Activated CD4-positive, alpha-beta T cell treated with anti-CD3 and anti-CD28 coated beads, Interleukin-2, amount 50 U/mL, for 16 hours (primary cell): ENCODE results near the gene TRIM59.
"Not testable (repeated sequence)": the region's sequence is repeated elsewhere in the genome, so short reads cannot be mapped to it uniquely, and the experiment has no call there.

Experiments
- DNase-seq: peaks from one replicate; pipeline ENCODE4 v3.0.0-alpha.2; 2020

The TRIM59 gene

GRCh38 chr3:160454995-160455394 lies 5.4 kb upstream of the TRIM59 start:
- DNase-seq: no peak

- DNase-seq: not testable (repeated sequence)
Observed at GRCh38 chr3:160452251-160452650, 2.7 kb upstream of the TRIM59 start.

- no peak for DNase-seq
Observed at GRCh38 chr3:160451602-160452001, 2.0 kb upstream of the TRIM59 start.

- no peak for DNase-seq
Observed at GRCh38 chr3:160450846-160451245, 1.3 kb upstream of the TRIM59 start.

- peak; percentile 69 for DNase-seq
Observed at GRCh38 chr3:160448845-160449635, 546 bp downstream of the TRIM59 start.

GRCh38 chr3:160447544-160447943 lies 2.0 kb downstream of the TRIM59 start:
- no peak for DNase-seq

GRCh38 chr3:160446522-160447056 lies 3.0 kb downstream of the TRIM59 start:
- no peak for DNase-seq

GRCh38 chr3:160445854-160446253 lies 3.7 kb downstream of the TRIM59 start:
- DNase-seq: no peak

GRCh38 chr3:160444411-160444810 lies 5.2 kb downstream of the TRIM59 start:
- DNase-seq: no peak

- DNase-seq: no peak
Observed at GRCh38 chr3:160440687-160441086, 8.9 kb downstream of the TRIM59 start.

GRCh38 chr3:160437083-160437455 lies 12.5 kb downstream of the TRIM59 start:
- no peak for DNase-seq

- no peak for DNase-seq
Observed at GRCh38 chr3:160435747-160436146, 13.8 kb downstream of the TRIM59 start.

- DNase-seq: no peak
Observed at GRCh38 chr3:160435095-160435494, 14.5 kb downstream of the TRIM59 start.

- DNase-seq: no peak
Observed at GRCh38 chr3:160434071-160434470, 15.5 kb downstream of the TRIM59 start.

GRCh38 chr3:160427832-160428424 lies 21.7 kb downstream of the TRIM59 start:
- no peak for DNase-seq

GRCh38 chr3:160417311-160417710 lies 32.3 kb downstream of the TRIM59 start:
- DNase-seq: no peak

- peak; percentile 57 for DNase-seq
Observed at GRCh38 chr3:160413613-160414248, 35.9 kb downstream of the TRIM59 start.

- DNase-seq: no peak
Observed at GRCh38 chr3:160412477-160412876, 37.1 kb downstream of the TRIM59 start.

- no peak for DNase-seq
Observed at GRCh38 chr3:160409812-160410610, 39.6 kb downstream of the TRIM59 start.

- DNase-seq: no peak
Observed at GRCh38 chr3:160403796-160404470, 45.7 kb downstream of the TRIM59 start.

GRCh38 chr3:160403028-160403545 lies 46.5 kb downstream of the TRIM59 start:
- no peak for DNase-seq
